ENCODE measurements around the gene LRRC18.

- TF ChIP-seq CTCF (IDR thresholded peaks at IDR 0.05; ENCODE audit: low read depth, low read length, poor library complexity, severe bottlenecking): no peak
- no peak for TF ChIP-seq EZH2phosphoT487 (IDR thresholded peaks at IDR 0.05; ENCODE audit: borderline replicate concordance, low read length)
These were observed 44.5 kb downstream of the LRRC18 start for GRCh38 chr10:48894911-48895802.

Measured in DOHH2 (cell line).